ENCODE measurements around the gene ACOXL.
A peak's percentile ranks its signal among the peaks of the same experiment; 100 is the strongest.

ACOXL gene

GRCh38 chr2:111121028-111121827, 388.9 kb downstream of the ACOXL start:
- peak; percentile 35 for DNase-seq

GRCh38 chr2:111121828-111122630, 389.7 kb downstream of the ACOXL start:
- DNase-seq = peak; percentile 76

- DNase-seq = no peak
These were observed 390.5 kb downstream of the ACOXL start for GRCh38 chr2:111122631-111123421.

- DNase-seq = no peak
These were observed 391.4 kb downstream of the ACOXL start for GRCh38 chr2:111123751-111124150.

GRCh38 chr2:111126581-111126980, 394.2 kb downstream of the ACOXL start:
- DNase-seq = no peak

GRCh38 chr2:111127351-111127750, 395.0 kb downstream of the ACOXL start:
- DNase-seq = no peak

- no peak for DNase-seq
These were observed 395.7 kb downstream of the ACOXL start for GRCh38 chr2:111128096-111128495.

GRCh38 chr2:111133603-111134002, 401.2 kb downstream of the ACOXL start:
- DNase-seq = no peak

- DNase-seq = no peak
These were observed 401.7 kb downstream of the ACOXL start for GRCh38 chr2:111134055-111134454.

- DNase-seq = no peak
These were observed 403.0 kb downstream of the ACOXL start for GRCh38 chr2:111135237-111135909.

GRCh38 chr2:111135910-111136297, 403.5 kb downstream of the ACOXL start:
- DNase-seq = no peak

GRCh38 chr2:111138839-111139238, 406.5 kb downstream of the ACOXL start:
- no peak for DNase-seq

GRCh38 chr2:111139637-111140317, 407.4 kb downstream of the ACOXL start:
- no peak for DNase-seq

- no peak for DNase-seq
These were observed 408.4 kb downstream of the ACOXL start for GRCh38 chr2:111140815-111141214.

- DNase-seq = no peak
These were observed 409.7 kb downstream of the ACOXL start for GRCh38 chr2:111142101-111142500.

- no peak for DNase-seq
These were observed 410.9 kb downstream of the ACOXL start for GRCh38 chr2:111143107-111143842.

- no peak for DNase-seq
These were observed 411.4 kb downstream of the ACOXL start for GRCh38 chr2:111143843-111144198.

GRCh38 chr2:111145103-111145760, 412.9 kb downstream of the ACOXL start:
- DNase-seq = no peak

GRCh38 chr2:111145951-111146350, 413.6 kb downstream of the ACOXL start:
- no peak for DNase-seq

GRCh38 chr2:111148225-111148873, 416.0 kb downstream of the ACOXL start:
- no peak for DNase-seq

Data from activated CD4-positive, alpha-beta T cell treated with anti-CD3 and anti-CD28 coated beads, Interleukin-2, amount 50 U/mL, for 16 hours (primary cell).